D721Med (cell line): ENCODE data around the gene SAPCD1.
"Not testable (repeated sequence)": the region's sequence is repeated elsewhere in the genome, so short reads cannot be mapped to it uniquely, and the experiment has no call there.

Experiments used
- DNase-seq: peaks from one replicate; pipeline ENCODE4 v3.0.0; 2011; ENCODE audit warnings: low spot score; ENCODE audit not compliant: insufficient read length
- FAIRE-seq: peaks from 2 replicates; lab custom pipeline; 2011; peaks lifted over from hg19 to GRCh38; lab: Jason Lieb, UNC
- TF ChIP-seq, protein P1 (sequence below): IDR thresholded peaks from 2 replicates; pipeline ENCODE4 v1.5.1; 2012; ENCODE audit warnings: mild to moderate bottlenecking, control low read depth; ENCODE audit not compliant: insufficient read depth; ENCODE audit errors: missing control alignments

SAPCD1 gene

DNA sequence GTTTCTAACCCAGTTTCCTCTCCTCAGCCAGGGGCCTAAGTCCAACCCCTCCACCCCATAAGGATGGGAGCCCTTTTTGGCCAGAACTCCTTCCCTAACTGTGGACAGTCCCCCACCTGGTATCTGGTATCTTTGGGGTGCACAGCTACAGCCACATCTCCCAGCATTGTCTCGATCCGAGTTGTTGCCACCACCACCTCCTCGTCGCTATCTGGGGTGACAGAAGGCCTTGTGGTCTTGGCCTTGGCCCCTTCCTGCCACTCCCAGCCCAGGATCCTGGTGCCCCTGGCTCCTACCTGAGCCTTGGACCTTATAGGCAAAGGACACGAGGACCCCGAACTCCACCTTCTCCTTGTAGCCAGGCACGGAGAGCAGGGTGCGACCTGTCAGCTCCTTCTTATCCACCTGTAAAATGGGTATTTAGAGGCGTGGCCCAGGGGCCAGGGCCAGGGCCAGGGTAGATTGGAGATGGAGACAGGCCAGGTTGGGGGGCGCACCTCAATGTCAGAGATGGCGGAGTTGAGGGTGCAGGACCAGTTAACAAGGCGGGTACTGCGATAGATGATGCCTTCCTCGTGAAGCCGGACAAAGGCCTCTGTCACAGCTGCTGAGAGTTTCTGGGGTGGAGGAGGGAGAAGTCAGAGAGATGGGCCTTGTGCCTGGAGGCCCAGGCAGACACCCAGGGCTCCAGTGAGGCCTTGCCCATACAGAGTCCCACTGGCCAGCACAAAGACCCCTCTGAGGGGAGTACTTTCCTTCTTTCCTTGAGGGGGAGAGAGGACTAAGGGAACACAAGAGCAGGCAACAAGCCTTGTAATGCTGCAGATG, 21.9 kb downstream of the SAPCD1 start:
- no peak for FAIRE-seq
- DNase-seq: no peak
- TF ChIP-seq, protein P1, sequence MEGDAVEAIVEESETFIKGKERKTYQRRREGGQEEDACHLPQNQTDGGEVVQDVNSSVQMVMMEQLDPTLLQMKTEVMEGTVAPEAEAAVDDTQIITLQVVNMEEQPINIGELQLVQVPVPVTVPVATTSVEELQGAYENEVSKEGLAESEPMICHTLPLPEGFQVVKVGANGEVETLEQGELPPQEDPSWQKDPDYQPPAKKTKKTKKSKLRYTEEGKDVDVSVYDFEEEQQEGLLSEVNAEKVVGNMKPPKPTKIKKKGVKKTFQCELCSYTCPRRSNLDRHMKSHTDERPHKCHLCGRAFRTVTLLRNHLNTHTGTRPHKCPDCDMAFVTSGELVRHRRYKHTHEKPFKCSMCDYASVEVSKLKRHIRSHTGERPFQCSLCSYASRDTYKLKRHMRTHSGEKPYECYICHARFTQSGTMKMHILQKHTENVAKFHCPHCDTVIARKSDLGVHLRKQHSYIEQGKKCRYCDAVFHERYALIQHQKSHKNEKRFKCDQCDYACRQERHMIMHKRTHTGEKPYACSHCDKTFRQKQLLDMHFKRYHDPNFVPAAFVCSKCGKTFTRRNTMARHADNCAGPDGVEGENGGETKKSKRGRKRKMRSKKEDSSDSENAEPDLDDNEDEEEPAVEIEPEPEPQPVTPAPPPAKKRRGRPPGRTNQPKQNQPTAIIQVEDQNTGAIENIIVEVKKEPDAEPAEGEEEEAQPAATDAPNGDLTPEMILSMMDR: no peak

- DNase-seq (no peak), FAIRE-seq (no peak)
- TF ChIP-seq, protein P1: no peak
Measured at GRCh38 chr6:31785475-31785874, 23.0 kb downstream of the SAPCD1 start.

DNA sequence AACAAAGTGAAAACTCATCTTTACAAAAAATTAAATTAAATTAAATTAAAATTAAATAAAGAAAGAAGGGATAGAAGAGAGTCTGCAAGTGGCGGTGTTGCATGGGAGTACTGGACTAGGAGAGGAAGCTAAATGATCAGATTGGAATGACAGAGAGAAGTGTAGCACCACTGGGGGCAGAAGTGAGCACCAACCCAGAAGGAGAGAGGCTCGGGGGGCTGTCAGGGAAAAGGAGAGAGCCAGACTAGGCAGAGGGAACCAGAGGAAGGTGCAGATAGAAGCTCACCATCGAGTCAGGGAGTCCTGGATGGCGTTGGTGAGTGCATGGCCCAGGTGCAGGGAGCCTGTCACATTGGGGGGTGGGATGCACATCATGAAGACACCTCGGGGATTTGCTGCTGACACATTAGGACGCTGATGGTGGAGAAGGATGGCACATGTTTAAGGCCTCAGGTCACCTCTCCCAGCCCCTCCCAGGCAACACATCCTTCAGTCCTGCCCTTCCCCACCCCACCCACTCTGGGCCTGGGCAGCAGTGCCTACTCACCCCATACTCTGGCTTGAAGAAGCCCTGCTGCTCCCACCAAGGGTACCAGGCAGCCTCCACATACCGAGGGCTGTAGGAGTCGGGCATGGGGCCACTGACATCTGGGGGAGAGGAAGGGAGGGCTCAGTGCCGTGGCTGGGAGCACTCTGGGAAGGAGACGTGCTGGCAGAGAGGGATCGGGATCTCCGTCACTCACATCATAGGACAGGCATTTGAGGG, 29.1 kb downstream of the SAPCD1 start:
- peak; percentile 92 for DNase-seq
- TF ChIP-seq, protein P1: peak; percentile 63
- no peak for FAIRE-seq

- DNase-seq (no peak), FAIRE-seq (no peak)
- TF ChIP-seq, protein P1: no peak
Measured at GRCh38 chr6:31792090-31792374, 29.6 kb downstream of the SAPCD1 start.

DNA sequence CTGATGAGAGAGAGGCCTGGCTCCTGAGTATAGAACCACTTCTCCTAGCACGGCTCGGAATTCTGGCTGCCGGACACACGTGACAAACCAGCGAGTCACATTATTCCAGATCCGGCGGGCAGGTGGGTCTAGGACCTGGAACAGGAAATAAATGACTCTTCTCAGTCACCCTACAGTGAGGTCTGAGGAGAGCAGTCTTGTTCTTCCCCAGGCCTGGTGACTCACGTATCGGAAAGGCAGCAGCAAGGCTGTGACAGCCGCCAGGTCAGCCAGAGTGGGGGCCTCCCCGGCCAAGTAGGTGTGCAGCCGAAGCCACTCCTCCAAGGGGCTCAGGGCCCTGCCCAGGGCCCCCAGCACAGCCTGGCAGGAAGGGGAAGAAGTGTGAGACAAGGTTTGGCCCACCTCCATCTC, 30.3 kb downstream of the SAPCD1 start:
- TF ChIP-seq, protein P1: no peak
- DNase-seq (no peak), FAIRE-seq (no peak)

GRCh38 chr6:31793927-31794245, 31.4 kb downstream of the SAPCD1 start:
- not testable (repeated sequence) for FAIRE-seq

GRCh38 chr6:31794294-31794865, 31.9 kb downstream of the SAPCD1 start:
- FAIRE-seq (no peak), DNase-seq (peak; percentile 55)
- TF ChIP-seq, protein P1: no peak

More at GRCh38 chr6:31793927-31794245, 31.4 kb downstream of the SAPCD1 start:
- DNase-seq: not testable (repeated sequence)
